Effector CD4-positive, alpha-beta T cell (primary cell): ENCODE measurements around the gene PSMB7.
"Not testable (repeated sequence)": the region's sequence is repeated elsewhere in the genome, so short reads cannot be mapped to it uniquely, and the experiment has no call there.

Experiments used
- DNase-seq: peaks from one replicate; pipeline ENCODE4 v3.0.0-alpha.2; 2020

PSMB7 gene

DNA sequence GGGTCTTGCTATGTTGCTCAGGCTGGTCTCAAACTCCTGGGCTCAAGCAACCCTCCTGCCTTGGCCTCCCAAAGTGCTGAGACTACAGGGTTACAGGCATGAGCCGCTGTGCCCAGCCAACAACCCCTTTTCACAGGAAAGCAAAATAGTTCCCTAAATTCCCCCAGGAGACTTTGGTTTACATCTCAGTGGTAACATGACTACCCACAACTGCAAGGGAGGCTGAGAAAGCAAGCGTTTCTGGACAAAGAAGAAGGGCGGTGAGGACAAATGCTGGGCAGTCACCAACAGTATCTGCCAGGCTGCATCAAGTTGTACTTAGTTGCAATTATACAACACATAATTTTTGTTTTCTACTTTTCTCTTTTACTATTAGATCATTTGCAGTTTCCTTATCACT is 27.6 kb upstream of the PSMB7 start:
- DNase-seq: no peak

GRCh38 chr9:124442379-124442778 is 27.1 kb upstream of the PSMB7 start:
- no peak for DNase-seq

- DNase-seq: no peak
These were observed 26.0 kb upstream of the PSMB7 start for GRCh38 chr9:124441291-124441690.

DNA sequence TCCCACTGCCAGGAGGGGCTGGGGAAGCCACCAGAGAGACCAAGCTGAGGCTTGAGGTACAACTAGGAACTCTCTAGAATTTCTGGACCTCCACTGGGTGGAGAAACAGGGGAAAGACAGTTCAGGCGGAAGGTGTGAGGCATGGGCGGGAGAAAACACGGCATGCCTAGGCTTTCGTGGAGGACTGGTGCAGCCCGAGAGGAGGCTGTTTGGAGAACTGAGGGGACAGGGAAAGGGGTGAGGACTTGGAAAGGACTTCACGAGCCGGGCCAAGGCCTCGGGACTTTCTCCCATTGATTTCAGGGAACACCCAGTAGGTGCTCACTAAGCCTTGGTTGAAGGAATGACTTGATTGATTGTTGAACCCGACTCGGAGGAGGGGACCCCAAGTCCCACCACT is 25.5 kb upstream of the PSMB7 start:
- DNase-seq: no peak

- DNase-seq: no peak
These were observed 24.5 kb upstream of the PSMB7 start for GRCh38 chr9:124439686-124440243.

- no peak for DNase-seq
These were observed 23.8 kb upstream of the PSMB7 start for GRCh38 chr9:124439086-124439485.

DNA sequence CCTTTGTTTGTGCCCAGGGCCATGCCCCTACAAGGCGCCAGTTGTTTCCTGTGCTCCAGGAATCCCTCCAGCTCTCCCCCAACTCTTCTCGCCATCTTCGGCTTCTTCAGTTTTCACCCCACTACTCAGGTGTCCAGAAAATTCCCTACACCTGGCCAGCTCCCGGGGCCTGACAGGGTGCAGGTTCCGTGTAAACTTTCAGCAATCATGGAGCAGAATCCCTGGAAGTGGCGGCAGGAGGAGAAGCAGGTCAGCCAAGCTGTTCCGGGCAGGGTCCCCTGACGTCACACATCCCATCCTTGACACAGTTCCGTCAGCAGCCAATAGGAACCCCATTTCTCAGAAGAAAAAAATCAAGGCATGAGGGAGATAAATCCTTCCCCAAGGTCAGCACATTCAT is 22.8 kb upstream of the PSMB7 start:
- DNase-seq: no peak

- no peak for DNase-seq
These were observed 21.8 kb upstream of the PSMB7 start for GRCh38 chr9:124437086-124437485.

- DNase-seq: no peak
These were observed 21.1 kb upstream of the PSMB7 start for GRCh38 chr9:124436320-124436719.

DNA sequence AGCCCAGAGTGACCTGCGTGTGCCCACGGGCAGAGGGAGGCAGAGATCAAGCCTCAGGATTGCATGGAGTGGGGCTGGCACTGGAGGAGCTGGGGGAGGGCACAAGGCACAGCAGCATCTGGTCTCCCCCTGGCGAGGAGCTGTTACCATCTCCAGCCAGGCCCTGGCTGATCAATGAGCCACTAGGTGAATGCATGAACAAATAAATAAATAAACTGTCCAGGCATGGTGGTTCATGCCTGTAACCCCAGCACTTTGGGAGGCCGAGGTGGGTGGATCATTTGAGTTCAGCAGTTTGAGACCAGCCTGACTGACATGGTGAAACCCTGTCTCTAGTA is 14.3 kb upstream of the PSMB7 start:
- no peak for DNase-seq

DNA sequence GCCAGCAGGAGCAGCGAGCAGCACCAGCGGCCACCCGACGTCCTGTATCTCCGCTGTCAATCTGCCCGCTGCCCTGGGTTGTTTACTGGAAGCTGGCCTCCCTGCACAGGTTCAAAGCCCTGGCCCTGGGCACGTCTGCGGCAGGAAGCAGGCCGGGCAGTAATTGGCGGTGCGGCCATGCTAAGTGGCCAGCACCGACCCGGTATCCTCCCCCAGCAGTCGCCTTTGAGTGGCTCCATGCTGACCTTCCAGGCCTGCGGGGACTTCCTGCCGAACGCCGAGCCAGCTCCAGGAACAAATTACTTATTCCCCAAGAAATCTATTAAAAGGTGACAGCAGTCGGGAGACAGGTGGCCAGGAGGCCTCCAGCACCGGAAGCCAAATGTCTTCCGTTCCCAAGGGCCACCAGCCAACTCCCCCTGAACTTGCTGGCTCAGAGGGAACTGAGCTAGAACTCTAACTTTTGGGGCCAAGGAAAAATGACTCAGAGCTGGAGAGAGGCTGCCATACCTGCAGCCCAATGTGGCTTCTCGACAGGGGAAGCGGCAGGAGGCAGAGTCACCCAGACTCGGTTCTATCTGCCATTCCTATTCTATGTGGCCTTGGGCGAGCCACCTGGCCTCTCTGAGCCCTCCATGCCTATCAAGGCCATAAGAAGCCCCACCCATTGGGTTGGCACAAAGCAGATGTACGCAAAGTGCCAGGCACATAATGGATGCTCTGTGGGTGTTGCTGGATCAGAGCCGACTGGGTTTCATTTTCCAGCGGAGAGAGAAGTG is 13.7 kb upstream of the PSMB7 start:
- no peak for DNase-seq

- no peak for DNase-seq
These were observed 12.0 kb upstream of the PSMB7 start for GRCh38 chr9:124427281-124427680.

GRCh38 chr9:124426361-124426760 is 11.1 kb upstream of the PSMB7 start:
- no peak for DNase-seq

GRCh38 chr9:124425733-124426132 is 10.5 kb upstream of the PSMB7 start:
- DNase-seq: not testable (repeated sequence)

GRCh38 chr9:124423591-124423990 is 8.3 kb upstream of the PSMB7 start:
- no peak for DNase-seq

- DNase-seq: no peak
These were observed 7.9 kb upstream of the PSMB7 start for GRCh38 chr9:124423155-124423554.

GRCh38 chr9:124420991-124421543 is 5.8 kb upstream of the PSMB7 start:
- DNase-seq: no peak

DNA sequence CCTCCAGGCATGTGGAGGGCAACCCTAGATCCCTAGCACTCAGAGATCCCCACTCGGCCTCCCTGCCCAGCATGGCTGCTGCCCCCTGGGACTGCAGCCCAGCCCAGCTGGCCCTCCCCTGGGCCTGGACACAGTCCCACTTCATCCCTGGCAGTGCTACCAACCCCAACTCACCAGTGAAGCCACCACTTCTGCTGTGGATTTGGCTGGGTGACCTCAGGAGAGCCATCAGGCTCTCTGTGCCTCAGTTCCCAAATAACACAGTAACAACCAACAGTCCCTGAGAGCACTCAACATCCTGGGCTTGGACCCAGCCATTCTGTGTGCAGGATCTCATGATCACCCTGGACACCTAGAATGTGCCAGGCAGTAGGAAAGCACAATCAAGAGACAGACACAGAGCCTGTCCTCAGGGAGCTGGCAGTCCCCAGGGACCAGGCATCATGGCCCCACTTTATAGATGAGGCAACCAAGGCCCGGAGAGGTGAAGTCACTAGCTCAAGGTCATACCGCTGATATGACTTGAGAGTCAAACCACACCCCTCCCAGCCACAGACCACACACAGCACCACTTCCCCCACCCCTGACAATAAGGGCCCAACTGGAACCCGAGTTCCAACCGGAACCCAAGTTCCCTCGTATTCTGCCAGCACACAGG is 4.7 kb upstream of the PSMB7 start:
- no peak for DNase-seq

- DNase-seq: no peak
These were observed 726 bp upstream of the PSMB7 start for GRCh38 chr9:124415852-124416484.

DNA sequence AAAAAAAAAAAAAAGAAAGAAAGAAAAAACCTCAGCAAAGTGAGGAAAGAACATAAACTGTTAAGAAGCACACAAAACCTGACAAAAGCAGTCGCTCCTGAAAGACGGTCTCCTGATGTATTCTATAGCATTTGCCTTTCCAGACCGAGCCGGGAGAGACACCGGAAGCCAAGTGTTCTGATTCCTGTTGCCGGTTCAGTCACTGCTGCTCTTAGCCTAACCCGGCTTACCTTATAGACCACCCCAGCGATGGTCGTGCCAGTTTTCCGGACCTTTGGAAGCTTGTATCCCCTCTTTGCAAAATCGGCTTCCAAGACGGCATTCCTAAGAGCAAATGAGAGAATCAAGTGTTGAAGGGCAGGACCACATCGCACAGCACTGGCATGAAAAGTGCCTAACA is 630 bp downstream of the PSMB7 start:
- no peak for DNase-seq

- no peak for DNase-seq
These were observed 3.0 kb downstream of the PSMB7 start for GRCh38 chr9:124412228-124412575.

- DNase-seq: no peak
These were observed 3.6 kb downstream of the PSMB7 start for GRCh38 chr9:124411514-124412227.

GRCh38 chr9:124410321-124410913 is 4.8 kb downstream of the PSMB7 start:
- DNase-seq: no peak
